NCI-H82 treated with DMSO at 0.1 percent for 48 hours (cell line): ENCODE measurements around the gene STXBP6.

Experiments used
- DNase-seq: peaks from one replicate; lab custom pipeline; 2025; ENCODE audit not compliant: unreplicated experiment; lab: John Stamatoyannopoulos, UW

The STXBP6 gene

DNA sequence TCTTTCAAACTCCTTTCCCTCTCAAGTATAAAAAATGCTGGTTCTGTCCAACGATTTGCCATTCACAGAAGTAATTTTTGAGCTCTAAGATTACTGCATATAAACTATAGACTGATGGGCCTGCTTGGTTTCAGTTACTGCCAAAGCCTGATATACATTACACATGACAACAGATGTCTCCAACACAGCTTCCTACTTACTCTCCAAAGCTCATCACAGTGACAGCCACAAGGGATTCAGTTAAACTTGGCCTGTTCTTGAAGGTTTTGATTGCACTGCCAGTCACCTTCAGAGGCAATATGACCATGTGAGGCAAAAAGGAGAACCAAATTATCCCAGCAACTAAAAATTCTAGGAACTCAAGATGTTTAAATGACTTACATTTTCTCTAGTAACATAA, 30.1 kb downstream of the STXBP6 start:
- no peak for DNase-seq

DNA sequence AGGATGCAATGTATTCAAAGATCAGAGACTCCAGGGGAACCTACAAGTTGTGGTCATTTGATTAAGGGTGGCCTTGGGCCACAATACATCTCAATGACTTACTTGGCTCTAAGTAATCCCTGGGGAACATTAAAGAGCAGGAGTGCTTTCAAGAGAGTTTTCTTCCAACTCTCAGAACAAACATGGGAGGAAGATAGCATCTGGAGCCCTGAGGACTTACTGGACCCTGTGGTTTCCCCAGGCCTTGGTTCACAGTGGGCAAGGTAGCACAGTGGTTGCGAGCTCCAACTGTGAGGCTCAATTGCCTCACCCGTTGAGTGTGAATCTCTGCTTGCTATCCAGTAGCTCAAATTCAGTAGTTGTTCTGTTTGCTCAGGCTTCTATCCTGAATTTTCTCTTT, 32.4 kb downstream of the STXBP6 start:
- no peak for DNase-seq

DNA sequence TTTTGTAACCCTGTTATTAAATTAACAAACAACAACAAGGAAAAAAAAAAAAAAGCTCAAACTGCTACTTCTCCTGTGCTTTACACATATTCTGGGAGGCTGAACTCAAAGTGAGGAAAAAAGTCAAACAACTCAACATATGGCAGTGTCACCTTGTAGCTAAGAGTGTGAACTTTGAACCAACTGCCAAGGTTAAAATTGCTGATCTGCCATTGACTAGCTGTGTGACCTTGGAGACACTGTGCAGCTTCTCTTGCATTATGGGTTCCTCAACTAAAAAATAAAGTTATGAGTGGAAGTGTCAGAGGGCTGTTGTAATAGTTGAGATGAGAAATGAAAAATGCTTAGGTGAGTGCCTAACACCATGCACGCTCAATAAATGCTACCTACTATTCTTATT, 34.2 kb downstream of the STXBP6 start:
- DNase-seq: no peak

DNA sequence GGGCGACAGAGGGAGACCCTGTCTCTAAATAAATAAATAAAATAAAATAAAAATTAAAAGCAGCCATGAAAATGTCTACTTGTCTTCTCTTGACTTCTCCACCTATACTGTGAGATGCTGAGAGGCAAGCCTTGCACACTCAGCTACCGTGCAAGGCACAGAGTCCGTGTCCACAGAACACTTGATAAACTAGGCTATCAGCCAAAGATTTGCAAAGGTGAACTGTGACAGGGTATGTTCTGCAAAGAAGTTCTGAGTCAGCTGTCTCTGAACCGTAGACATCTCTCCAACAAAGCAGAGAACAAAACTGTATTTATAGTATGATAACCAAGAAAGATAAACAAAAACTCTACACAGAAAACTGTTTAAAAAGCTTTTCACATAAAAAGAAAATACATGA, 35.5 kb downstream of the STXBP6 start:
- DNase-seq: no peak

DNA sequence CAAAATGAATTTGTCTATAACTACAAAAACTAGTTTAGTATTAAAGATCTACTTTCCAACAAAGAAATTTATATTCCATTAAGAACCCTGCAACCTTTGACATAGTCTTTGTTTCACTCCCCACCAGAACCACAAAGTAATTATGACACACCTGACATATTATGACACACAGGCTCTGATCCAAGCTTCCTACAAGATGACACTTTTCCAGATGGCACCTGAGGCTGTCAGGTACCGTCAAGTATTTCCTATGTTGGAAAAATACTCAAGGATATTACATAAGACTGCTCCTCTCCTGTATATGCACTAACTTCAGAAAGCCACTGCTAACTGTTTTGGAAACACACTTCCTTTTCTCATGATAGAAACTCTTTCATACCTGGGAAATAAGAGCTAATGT, 38.9 kb downstream of the STXBP6 start:
- DNase-seq: no peak

DNA sequence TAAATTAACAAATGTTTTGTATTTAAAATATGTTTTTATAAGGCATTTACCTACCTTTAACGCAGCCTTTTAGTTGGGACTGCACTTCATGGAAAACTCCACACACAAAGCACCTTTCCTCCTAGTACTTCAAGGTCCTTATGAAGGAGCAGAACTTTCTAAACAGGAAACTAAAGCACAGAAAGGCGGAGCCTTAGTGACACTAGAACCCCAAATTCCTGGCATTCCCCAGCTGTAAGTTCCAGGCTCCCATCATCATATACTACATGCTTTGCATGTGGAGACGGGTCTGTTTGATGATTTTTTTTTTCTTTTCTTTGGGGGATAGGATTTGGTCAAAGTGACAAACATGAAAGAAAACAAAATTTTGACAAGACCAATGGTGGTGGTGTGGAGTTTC, 39.5 kb downstream of the STXBP6 start:
- no peak for DNase-seq

DNA sequence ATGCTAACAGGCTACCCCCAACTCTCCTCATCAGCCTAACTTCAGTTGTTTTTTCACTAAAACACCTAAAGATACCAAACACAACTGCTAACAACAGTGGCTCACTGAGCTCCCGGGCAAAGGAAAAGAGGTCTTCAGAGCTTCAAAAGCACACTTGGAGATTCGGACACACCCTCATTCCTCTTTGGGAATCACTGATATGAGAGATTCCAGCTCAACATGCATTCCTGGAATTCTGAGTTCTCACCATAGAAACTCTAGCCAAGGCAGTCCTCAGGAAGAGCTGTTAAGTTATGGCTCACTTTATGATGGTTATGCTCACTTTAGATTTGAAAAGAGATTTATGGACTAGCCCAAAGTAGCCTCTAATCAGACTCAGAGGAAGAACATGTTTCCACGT, 40.1 kb downstream of the STXBP6 start:
- DNase-seq: no peak

DNA sequence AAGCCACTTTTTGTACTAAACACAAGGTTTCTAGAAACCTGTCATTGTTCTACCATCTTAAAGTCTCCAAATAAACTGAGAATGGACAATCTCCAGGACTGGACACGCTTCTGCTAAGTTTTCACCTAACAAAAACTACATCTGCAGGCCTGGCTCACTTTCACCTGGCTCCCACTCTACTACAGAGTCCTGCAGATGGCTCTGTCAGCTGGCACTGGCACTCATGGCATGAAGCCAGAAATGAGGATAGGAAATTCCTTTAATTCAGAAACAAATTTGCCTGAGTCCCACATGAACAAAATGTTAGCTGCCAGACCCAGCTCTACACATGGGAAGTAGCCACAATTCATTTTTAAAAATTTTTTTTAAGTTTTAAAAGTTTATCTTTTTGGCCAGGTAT, 42.1 kb downstream of the STXBP6 start:
- no peak for DNase-seq

DNA sequence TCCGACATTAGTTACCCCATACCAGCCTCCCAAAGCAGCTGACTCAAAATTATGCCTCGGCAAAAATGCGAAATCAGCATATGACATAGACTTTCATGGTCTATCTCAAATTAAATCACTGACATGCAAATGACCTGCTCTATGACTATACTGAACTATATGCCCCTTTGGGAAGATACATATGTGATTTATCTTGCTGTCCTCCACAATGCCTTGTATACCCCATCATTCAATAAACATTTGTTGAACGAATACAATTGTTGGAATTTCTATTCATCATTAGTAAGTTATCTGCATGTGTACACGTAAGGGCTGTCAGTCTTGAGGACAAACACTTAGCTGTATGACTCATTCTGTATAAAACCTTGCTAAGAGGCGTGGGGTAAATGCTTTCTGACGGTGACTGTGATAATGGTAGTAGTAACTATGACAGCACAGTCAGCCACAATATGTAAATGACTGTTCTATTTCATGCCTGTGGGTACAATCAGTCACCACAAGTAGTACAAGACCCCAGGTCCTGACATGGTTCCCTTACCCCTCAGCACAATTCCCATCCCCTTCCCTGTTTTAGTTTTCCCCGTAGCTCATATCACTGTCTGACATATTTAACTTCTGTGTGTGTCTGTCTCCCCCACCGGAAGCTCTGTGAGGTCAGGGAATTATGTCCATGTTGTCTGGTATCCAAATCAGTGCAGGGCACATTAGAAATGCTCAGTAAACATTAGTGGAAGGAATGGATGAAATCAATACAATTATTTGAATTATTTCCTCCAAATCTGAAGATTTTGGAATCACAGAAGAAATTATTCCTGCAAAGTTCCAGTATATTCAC, 42.8 kb downstream of the STXBP6 start:
- DNase-seq: no peak

DNA sequence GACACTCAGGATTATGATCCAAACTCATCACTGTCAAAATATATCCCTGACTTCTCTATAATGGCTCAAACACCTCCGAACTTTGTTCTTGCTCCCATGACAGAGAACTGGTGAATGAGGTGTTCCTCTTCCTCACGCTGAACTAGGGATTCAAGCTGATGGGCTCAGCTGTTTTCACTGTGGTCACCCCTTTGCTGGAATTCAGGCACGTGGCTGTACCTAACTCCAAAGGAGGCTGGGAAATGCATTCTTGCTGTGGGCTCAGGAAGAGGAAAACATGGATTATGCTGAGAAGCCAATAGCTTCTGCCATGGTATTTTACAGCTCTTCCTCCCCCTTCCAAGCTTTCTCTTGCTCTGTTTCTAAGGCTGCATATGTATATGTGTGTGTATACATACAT, 43.9 kb downstream of the STXBP6 start:
- DNase-seq: no peak

DNA sequence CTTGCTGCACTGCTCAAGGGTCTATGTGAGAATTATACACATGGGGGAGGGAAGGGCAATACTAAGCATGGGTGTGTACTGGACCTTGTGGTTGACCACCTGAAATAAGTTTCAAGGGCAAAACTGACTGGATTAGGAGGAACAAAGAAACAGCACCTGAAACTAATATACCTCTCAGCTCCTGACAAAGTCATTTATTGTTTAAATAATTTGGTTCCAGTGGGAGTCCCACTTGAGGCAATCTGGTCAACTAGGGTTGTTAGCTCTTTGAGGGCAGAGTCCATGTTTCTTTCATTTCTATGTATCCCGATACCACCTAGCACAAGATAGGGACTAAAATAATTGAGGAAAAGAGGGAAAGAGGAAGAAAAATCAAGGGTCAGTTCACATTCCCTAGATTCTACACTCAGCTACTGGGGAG, 45.5 kb downstream of the STXBP6 start:
- DNase-seq: no peak

DNA sequence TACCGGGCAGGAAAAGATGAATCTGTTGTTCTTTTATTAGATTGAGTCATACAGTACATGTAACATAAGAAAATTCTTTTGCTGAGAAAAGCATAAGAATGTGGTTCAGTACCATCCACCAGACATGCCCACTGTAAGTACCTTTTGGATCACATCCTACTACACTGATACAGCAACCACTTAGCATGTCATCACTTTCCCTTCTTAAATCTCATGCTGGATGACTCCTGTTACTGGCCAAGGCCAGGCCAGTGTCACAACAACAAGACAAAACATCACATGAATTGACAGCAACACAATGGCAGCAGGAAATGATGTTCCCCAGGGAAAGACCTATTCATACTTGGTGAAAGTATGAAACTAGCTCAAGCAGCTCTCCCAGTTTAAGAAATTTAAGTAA, 46.4 kb downstream of the STXBP6 start:
- DNase-seq: no peak

DNA sequence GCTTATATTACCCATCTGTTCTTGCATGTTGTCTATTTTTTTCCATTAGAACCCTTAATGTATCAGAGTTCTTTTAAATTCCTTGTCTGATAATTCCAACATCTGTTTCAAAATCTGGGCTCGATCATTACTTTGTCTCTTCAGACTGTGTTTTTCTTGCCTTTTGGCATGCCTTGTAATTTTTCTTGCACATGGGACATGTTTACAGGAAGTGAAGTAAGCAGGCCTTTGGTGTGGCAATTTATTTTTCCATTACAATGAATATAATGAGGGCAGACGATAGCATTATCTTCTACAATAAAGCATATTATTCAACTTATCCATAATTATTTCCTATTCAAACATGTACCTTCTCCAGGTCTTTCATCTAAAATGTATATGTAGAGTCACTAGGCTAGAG, 48.3 kb downstream of the STXBP6 start:
- DNase-seq: no peak

DNA sequence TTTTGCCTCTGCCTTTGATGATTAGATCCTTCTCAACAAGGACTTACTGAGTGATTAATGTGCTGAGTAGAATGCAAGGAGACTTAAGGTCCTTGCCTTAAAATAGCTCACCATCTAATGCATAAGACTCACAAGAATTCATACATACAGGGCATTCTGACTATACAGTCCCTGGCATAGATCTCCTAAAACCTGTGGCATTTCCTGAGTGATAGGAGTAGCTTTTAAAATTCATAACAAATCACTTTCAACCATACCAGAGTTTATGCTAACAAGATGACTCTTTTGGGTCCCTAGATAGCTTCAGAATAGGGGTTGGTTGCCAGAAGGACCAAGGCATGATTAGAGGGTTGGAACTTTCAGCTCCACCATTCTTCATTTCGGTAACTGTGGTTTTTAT, 48.8 kb downstream of the STXBP6 start:
- no peak for DNase-seq

DNA sequence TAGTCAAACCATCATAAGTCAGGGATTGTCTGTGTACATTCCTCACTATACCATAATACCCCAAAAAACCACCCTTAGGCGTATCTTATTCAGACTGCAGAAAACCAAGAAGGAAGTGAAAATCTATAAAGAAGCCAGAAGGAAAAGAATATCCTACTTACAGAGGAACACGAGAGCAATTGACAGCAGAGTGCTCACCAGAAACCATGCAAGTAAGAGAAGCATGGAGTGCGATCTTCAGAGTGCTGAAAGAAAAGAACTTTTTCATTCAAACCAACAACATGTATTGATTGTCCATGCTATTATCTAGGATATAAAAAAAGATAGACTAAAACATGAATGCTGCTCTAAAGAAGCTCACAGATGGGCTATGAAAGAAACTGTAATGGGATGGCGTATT, 50.8 kb downstream of the STXBP6 start:
- no peak for DNase-seq

DNA sequence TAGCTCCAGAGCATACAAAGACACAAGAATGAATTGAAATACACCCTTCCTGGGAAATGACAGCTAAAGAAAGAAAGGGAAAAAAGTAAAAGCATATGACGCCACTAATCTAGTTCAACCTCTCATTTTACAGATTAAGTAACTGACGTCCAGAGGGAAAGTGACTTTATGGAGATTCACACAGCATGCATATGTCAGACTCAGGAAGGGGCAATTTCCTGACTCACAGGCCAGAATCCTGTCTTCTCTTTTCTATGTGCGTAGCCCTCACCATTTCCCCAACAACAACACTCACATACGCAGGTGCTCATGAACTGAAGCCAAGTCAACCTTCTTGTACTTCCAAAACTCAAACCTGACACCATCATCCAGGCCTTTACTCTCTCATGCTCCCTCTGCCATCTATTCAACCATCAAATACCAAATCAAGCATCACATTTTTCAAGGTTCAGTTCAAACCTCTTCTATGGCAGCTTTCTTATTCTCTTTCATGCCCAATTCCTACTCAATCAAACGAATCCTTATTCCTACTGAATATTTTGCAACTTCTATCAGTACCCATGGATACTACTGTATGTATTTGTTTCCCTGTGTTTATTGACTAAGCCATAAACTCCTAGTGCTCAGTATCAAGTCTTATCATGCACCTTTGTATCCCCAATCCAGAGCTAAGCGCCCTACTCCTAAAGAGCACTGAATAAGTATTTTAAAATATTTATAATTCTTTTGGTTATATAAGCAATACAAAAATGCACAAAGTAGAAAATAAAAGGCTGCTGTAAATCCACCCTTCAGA, 52.8 kb downstream of the STXBP6 start:
- DNase-seq: no peak

DNA sequence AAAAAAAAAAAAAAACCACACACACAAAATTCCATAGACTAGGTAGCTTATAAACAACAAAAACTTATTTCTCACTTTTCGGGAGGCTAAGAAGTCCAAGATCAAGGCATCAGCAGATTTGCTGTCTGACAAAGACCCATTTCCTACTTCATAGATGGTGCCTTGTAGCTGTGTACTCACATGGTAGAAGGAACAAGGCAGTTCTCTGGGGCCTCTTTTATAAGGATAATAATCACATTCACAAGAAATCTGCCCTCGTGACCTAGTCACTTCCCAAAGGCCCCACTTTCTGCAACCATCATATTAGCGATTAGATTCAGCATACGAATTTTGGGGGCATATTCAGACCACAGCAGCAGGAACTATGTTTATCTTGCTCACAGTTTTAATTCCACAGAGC, 54.9 kb downstream of the STXBP6 start:
- DNase-seq: no peak

DNA sequence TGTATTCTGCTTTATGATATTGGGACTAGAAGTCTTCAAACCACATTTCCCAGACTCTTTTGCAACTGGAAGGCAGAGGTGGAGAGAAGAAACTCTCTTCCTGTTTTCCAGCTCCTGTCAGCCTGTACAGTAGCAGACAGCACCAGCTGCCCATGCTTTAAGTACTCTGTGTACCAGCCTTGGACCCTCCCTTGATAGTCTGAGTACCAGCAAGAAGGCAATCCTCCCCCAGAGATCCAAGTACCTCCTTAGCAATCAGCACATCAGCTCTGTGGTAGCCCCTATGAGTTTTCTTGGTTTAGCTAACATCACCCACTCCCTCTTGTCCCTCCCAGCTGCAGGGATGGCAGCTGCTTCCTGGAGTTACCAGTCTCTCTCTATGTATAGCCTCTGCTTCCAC, 56.3 kb downstream of the STXBP6 start:
- no peak for DNase-seq

DNA sequence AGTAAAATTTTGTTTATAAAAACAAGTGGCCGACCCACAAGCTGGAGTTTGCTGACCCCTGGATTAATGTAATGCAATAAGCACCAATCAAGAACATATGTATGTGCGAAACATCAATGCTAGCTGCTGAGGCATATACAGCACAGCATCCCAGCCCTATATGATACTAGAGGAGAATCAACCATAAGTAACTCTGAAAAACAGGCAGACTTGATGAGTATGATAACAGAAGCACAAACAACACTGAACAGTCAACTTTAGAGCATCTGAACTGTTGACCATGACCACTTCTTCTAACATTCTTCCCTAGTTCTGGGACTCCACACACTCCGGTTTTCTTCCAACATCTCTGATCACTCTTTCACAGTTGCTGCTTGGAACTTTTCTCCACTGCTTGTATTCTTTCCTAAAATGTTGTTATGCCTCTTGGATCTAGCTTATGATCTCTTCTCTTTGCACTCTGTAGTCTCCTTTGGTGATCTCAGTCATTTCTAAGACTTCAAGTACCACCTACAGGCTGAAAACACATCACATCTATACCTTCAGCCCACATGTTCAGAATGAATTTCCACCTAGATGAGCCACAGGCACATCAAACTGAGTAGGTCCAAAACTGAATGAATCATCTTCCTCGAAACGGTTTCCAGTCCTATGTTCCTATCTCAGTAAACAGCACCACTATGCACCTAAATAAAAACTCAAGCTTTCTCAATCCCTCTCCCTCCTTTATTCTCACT, 57.2 kb downstream of the STXBP6 start:
- DNase-seq: no peak

DNA sequence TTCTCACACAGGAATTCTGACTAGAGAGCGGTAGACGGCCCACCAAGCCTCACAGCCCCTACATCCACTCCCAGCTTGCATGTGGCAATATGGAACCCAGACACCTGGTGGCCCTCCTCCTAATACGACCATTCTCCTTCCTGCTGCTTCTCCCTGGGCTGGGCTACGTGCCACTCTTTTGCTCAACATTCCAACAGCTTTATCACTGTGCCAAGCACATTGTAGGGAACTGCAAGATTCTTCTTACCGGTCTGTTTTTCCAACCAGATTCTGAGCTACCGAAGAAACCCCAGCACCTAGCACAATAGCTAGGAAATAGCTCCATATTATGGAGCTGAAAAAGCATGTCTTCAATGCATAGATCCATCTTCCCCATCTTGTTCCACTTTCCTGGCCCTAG, 58.1 kb downstream of the STXBP6 start:
- no peak for DNase-seq

DNA sequence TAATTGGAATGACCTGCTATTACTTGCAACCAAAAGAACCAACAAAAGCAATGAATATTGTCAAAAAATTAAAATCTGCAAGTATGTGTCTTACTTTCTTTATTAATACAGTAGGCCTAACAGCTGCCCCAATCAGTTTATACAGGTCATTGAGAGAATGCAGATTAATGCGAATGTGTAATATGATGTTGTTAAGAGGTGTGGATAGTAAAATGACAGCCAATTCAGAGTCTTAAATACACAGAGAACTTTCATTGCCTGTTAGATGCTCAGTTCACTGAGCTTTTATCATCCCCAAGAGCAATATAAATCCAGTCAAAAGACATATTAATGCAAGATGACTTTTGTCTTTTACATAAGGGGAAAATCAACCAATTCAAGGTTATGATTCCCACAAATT, 58.7 kb downstream of the STXBP6 start:
- no peak for DNase-seq

DNA sequence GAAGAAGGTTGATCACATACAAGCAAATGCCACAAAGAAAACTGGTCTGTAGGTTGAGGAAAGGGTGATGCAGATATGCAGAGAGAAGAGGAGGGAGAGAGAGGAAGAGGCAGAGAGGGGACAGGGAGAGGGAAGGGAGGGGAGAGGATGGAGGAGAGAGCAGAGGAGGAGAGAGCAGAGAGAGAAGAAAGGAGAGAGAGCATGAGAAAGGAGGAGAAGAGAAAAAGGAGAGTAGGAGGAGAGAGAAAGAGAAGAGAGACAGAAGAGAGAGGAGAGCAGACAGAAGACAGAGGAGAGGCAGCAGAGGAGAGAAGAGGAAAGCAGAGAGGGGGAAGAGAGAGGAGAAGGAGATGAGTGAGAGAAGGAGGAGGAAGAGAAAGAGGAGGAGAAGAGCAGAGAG, 59.2 kb downstream of the STXBP6 start:
- no peak for DNase-seq
